Measurements from ENCODE around the gene SPIRE2.

The SPIRE2 gene

GRCh38 chr16:89909777-89910716, 81.8 kb downstream of the SPIRE2 start:
- Histone ChIP-seq H3K4me1 (ENCODE audit: low read length) (no peaks in the 10 kb centered on the region), H3K27me3 (ENCODE audit: low read depth, low read length) (no peaks in the 10 kb centered on the region), H2AFZ (ENCODE audit: low read depth, low read length) (no peak overlapping the region), H3K27ac (ENCODE audit: low read length) (no peak overlapping the region), H3K9ac (ENCODE audit: low read length) (no peak overlapping the region), H3K9me3 (ENCODE audit: insufficient read depth, low read length) (no peaks in the 10 kb centered on the region), H3K79me2 (ENCODE audit: low read length) (no peaks in the 10 kb centered on the region), H3K4me3 (ENCODE audit: low read length) (no peak overlapping the region), H3K36me3 (replicated peaks; ENCODE audit: low read depth, low read length) (peaks cover 48% of the 10 kb centered on the region), H4K20me1 (ENCODE audit: insufficient read depth, low read length) (peaks cover 4% of the 10 kb centered on the region; the same call in 1 of the 2 replicates), H3K4me2 (ENCODE audit: low read length) (no peak overlapping the region)
- no peak for TF ChIP-seq EZH2phosphoT487 (IDR thresholded peaks at IDR 0.05; ENCODE audit: low read depth)
- TF ChIP-seq, protein P1, sequence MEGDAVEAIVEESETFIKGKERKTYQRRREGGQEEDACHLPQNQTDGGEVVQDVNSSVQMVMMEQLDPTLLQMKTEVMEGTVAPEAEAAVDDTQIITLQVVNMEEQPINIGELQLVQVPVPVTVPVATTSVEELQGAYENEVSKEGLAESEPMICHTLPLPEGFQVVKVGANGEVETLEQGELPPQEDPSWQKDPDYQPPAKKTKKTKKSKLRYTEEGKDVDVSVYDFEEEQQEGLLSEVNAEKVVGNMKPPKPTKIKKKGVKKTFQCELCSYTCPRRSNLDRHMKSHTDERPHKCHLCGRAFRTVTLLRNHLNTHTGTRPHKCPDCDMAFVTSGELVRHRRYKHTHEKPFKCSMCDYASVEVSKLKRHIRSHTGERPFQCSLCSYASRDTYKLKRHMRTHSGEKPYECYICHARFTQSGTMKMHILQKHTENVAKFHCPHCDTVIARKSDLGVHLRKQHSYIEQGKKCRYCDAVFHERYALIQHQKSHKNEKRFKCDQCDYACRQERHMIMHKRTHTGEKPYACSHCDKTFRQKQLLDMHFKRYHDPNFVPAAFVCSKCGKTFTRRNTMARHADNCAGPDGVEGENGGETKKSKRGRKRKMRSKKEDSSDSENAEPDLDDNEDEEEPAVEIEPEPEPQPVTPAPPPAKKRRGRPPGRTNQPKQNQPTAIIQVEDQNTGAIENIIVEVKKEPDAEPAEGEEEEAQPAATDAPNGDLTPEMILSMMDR (IDR thresholded peaks at IDR 0.05; ENCODE audit: low read depth, low read length), result peak; percentile 73

- Histone ChIP-seq H3K4me3 (ENCODE audit: low read length) (no peak overlapping the region), H3K79me2 (ENCODE audit: low read length) (no peaks in the 10 kb centered on the region), H3K9ac (ENCODE audit: low read length) (no peak overlapping the region), H3K4me2 (ENCODE audit: low read length) (no peak overlapping the region), H3K36me3 (replicated peaks; ENCODE audit: low read depth, low read length) (peaks cover 48% of the 10 kb centered on the region), H3K27me3 (ENCODE audit: low read depth, low read length) (no peaks in the 10 kb centered on the region), H3K9me3 (ENCODE audit: insufficient read depth, low read length) (no peaks in the 10 kb centered on the region), H3K27ac (ENCODE audit: low read length) (no peak overlapping the region), H4K20me1 (ENCODE audit: insufficient read depth, low read length) (peaks cover 4% of the 10 kb centered on the region; the same call in 1 of the 2 replicates), H3K4me1 (ENCODE audit: low read length) (no peaks in the 10 kb centered on the region), H2AFZ (ENCODE audit: low read depth, low read length) (no peak overlapping the region)
- TF ChIP-seq, protein P1 (IDR thresholded peaks at IDR 0.05; ENCODE audit: low read depth, low read length), result no peak
- TF ChIP-seq EZH2phosphoT487 (IDR thresholded peaks at IDR 0.05; ENCODE audit: low read depth), result no peak
Measured at GRCh38 chr16:89910717-89911354, 82.6 kb downstream of the SPIRE2 start.

GRCh38 chr16:89911375-89911774, 83.1 kb downstream of the SPIRE2 start:
- Histone ChIP-seq H4K20me1 (ENCODE audit: insufficient read depth, low read length) (peaks cover 4% of the 10 kb centered on the region; the same call in 1 of the 2 replicates), H3K4me3 (ENCODE audit: low read length) (no peak overlapping the region), H3K9ac (ENCODE audit: low read length) (no peak overlapping the region), H3K79me2 (ENCODE audit: low read length) (no peaks in the 10 kb centered on the region), H3K4me2 (ENCODE audit: low read length) (no peak overlapping the region), H3K27ac (ENCODE audit: low read length) (no peak overlapping the region), H2AFZ (ENCODE audit: low read depth, low read length) (no peak overlapping the region), H3K9me3 (ENCODE audit: insufficient read depth, low read length) (no peaks in the 10 kb centered on the region), H3K4me1 (ENCODE audit: low read length) (no peaks in the 10 kb centered on the region), H3K36me3 (replicated peaks; ENCODE audit: low read depth, low read length) (peaks cover 43% of the 10 kb centered on the region), H3K27me3 (ENCODE audit: low read depth, low read length) (no peaks in the 10 kb centered on the region)
- no peak for TF ChIP-seq EZH2phosphoT487 (IDR thresholded peaks at IDR 0.05; ENCODE audit: low read depth)
- TF ChIP-seq, protein P1 (IDR thresholded peaks at IDR 0.05; ENCODE audit: low read depth, low read length), result no peak

GRCh38 chr16:89912143-89912542, 83.9 kb downstream of the SPIRE2 start:
- peaks cover 4% of the 10 kb centered on the region; the same call in 1 of the 2 replicates for H4K20me1 ChIP-seq (ENCODE audit: insufficient read depth, low read length)
- H3K36me3 ChIP-seq (replicated peaks; ENCODE audit: low read depth, low read length), result peaks cover 36% of the 10 kb centered on the region
- no peak overlapping the region for H3K9ac ChIP-seq (ENCODE audit: low read length)
- TF ChIP-seq, protein P1 (IDR thresholded peaks at IDR 0.05; ENCODE audit: low read depth, low read length), result no peak
- no peak for TF ChIP-seq EZH2phosphoT487 (IDR thresholded peaks at IDR 0.05; ENCODE audit: low read depth)
- no peaks in the 10 kb centered on the region; the same call in 1 of the 2 replicates for H3K4me1 ChIP-seq (ENCODE audit: low read length)
- H3K4me2 ChIP-seq (ENCODE audit: low read length), result no peak overlapping the region
- H2AFZ ChIP-seq (ENCODE audit: low read depth, low read length), result no peak overlapping the region
- H3K27me3 ChIP-seq (ENCODE audit: low read depth, low read length), result no peaks in the 10 kb centered on the region
- H3K27ac ChIP-seq (ENCODE audit: low read length), result no peak overlapping the region
- no peaks in the 10 kb centered on the region for H3K79me2 ChIP-seq (ENCODE audit: low read length)
- no peak overlapping the region for H3K4me3 ChIP-seq (ENCODE audit: low read length)
- no peaks in the 10 kb centered on the region for H3K9me3 ChIP-seq (ENCODE audit: insufficient read depth, low read length)

Measured in OCI-LY3 (cell line).